Measurements from ENCODE around the gene IGSF21.

- TF ChIP-seq TCF4 (CRISPR knock-in tag; IDR thresholded peaks at IDR 0.05; ENCODE audit: borderline replicate concordance) = no peak
- no peak for TF ChIP-seq CREB5 (CRISPR knock-in tag; IDR thresholded peaks at IDR 0.05; ENCODE audit: low read depth)
- no peak for TF ChIP-seq RARB (CRISPR knock-in tag; IDR thresholded peaks at IDR 0.05)
- no peak for TF ChIP-seq ARNTL (CRISPR knock-in tag; IDR thresholded peaks at IDR 0.05; ENCODE audit: borderline replicate concordance, low read depth)
- no peak for TF ChIP-seq TOX (CRISPR knock-in tag; IDR thresholded peaks at IDR 0.05; ENCODE audit: borderline replicate concordance)
- no peak for TF ChIP-seq ESRRG (CRISPR knock-in tag; IDR thresholded peaks at IDR 0.05)
- no peak for TF ChIP-seq POU6F1 (CRISPR knock-in tag; IDR thresholded peaks at IDR 0.05; ENCODE audit: borderline replicate concordance, low read depth)
- no peak for TF ChIP-seq ISL1 (CRISPR knock-in tag; IDR thresholded peaks at IDR 0.05)
- no peak for TF ChIP-seq PATZ1 (CRISPR knock-in tag; IDR thresholded peaks at IDR 0.05; ENCODE audit: borderline replicate concordance)
- no peak for TF ChIP-seq ZFP30 (CRISPR knock-in tag; IDR thresholded peaks at IDR 0.05)
- TF ChIP-seq OSR1 (CRISPR knock-in tag; IDR thresholded peaks at IDR 0.05) = no peak
- no peak for TF ChIP-seq BACH2 (CRISPR knock-in tag; IDR thresholded peaks at IDR 0.05; ENCODE audit: borderline replicate concordance)
Measured at GRCh38 chr1:18107369-18108298, at the start of gene IGSF21.

Data from SK-N-SH treated with all-trans-retinoic acid at 6 μM for 48 hours (cell line).